Measurements from ENCODE around the gene RIPK4. TPM values are rescaled to one million over a fixed set of nuclear protein-coding genes. Genes with fewer than 3 reads are reported as not detected.

The RIPK4 gene
- total and polyA plus RNA-seq, 2 of the 13 experiments (the other 11 are each of a cell fraction or from before 2014, with no cell fraction given): 3.1 to 4.9 TPM

- no peak for DNase-seq (ENCODE audit: low spot score)
- H3K36me3 ChIP-seq (replicated peaks in 1 of 2; ENCODE audit: control insufficient read depth in 1 of 2, insufficient read depth in 2 of 2, low read length in 2 of 2): peaks cover 34 to 59% of the 10 kb centered on the region in 2 experiments
- H3K4me1 ChIP-seq (ENCODE audit: insufficient read depth, low read length): peaks cover 45% of the 10 kb centered on the region
- peak overlapping the region; percentile 36 for H3K4me2 ChIP-seq (ENCODE audit: low read depth, low read length)
- WGBS (ENCODE audit: low lambda C conversion rate): 24% methylated on average over 10 of the region's 12 CpGs
- no TSS peak for BruUV-seq (replicated peaks)
- H3K27ac ChIP-seq (ENCODE audit: extremely low read length, insufficient read depth, low read length): peak overlapping the region; percentile 45
- ChIA-PET CTCF (ENCODE audit: low intra/inter-chr PET ratio, low total read pairs) (no interaction called here), POLR2A (interaction anchor here (2.8 to 4.4 kb wide), 3 partner anchors 10 to 17 kb away, joined by 13 to 35 read pairs (median 29); partner anchors contain the start of gene RIPK4)
- intact Hi-C loops (cut with micrococcal nuclease; ENCODE audit: unreplicated experiment): loop anchor here (2.0 kb wide), 1 partner anchor 17 kb away; no protein-coding TSS in a partner anchor
- peak; percentile 25; the same call in 2 of the 3 replicates for ATAC-seq
- peaks cover 47% of the 10 kb centered on the region; the same call in 1 of the 2 replicates for H4K20me1 ChIP-seq (ENCODE audit: insufficient read depth, low read length)
- no peak overlapping the region; the same call in 1 of the 2 replicates for H3K9ac ChIP-seq (ENCODE audit: insufficient read depth, low read depth, low read length)
- no peak overlapping the region for H2AFZ ChIP-seq (ENCODE audit: low read length)
- H3K9me3 ChIP-seq (ENCODE audit: low read length): no peaks in the 10 kb centered on the region
- FAIRE-seq: peak; percentile 21
- peaks cover 14% of the 10 kb centered on the region for H3K79me2 ChIP-seq (ENCODE audit: insufficient read depth, low read length)
- H3K27me3 ChIP-seq (ENCODE audit: control insufficient read depth in 1 of 2, insufficient read depth in 2 of 2, low read length in 2 of 2): no peaks in the 10 kb centered on the region
- in situ Hi-C loops (cut with HindIII; ENCODE audit: extremely low pct_ligation_motif_present, low pct_unique_long_range_greater_than_20kb): no loop called here
- peak overlapping the region in 1 of 3 experiments; percentile 5; a peak in 1 of 6 replicates for H3K4me3 ChIP-seq (replicated peaks in 1 of 3; ENCODE audit: insufficient read depth in 1 of 3, low read depth in 2 of 3, low read length in 3 of 3)
- TF ChIP-seq SMAD3 (CRISPR knock-in tag; IDR thresholded peaks at IDR 0.05): no peak
- TF ChIP-seq ZNF790 (CRISPR knock-in tag; IDR thresholded peaks at IDR 0.05; ENCODE audit: borderline replicate concordance): no peak
- TF ChIP-seq ZNF232 (CRISPR knock-in tag; IDR thresholded peaks at IDR 0.05; ENCODE audit: borderline replicate concordance): no peak
- 0 out of 2 replicates have a peak, but pooled peaks have one; percentile 17 for TF ChIP-seq TFDP2 (CRISPR knock-in tag; IDR thresholded peaks at IDR 0.05)
- no peak for TF ChIP-seq ZBED4 (CRISPR knock-in tag; IDR thresholded peaks at IDR 0.05; ENCODE audit: borderline replicate concordance)
- TF ChIP-seq CEBPG (CRISPR knock-in tag; IDR thresholded peaks at IDR 0.05): peak; percentile 32; the same call in 1 of the 2 replicates
- TF ChIP-seq CSRNP2 (CRISPR knock-in tag; conservative IDR thresholded peaks at IDR 0.05; ENCODE audit: low read depth): no peak
- 0 out of 2 replicates have a peak, but pooled peaks have one; percentile 10 for TF ChIP-seq MED1 (CRISPR knock-in tag; IDR thresholded peaks at IDR 0.05)
- TF ChIP-seq ZNF879 (CRISPR knock-in tag; IDR thresholded peaks at IDR 0.05): no peak
- no peak for TF ChIP-seq RFXAP (CRISPR knock-in tag; IDR thresholded peaks at IDR 0.05; ENCODE audit: borderline replicate concordance)
- no peak for TF ChIP-seq ZNF510 (CRISPR knock-in tag; IDR thresholded peaks at IDR 0.05; ENCODE audit: low read depth)
- no peak for TF ChIP-seq ZNF24 (IDR thresholded peaks at IDR 0.05)
- no peak for TF ChIP-seq ZBTB44 (CRISPR knock-in tag; IDR thresholded peaks at IDR 0.05)
- TF ChIP-seq TFAP4 (IDR thresholded peaks at IDR 0.05; ENCODE audit: borderline replicate concordance, low read depth): peak; percentile 77
Measured at GRCh38 chr21:41751611-41752011, 15.2 kb downstream of the RIPK4 start.
